Dermis microvascular lymphatic vessel endothelial cell (primary cell): ENCODE data around the gene TMEM26. TPM values are rescaled to one million over a fixed set of nuclear protein-coding genes. Genes with fewer than 3 reads are reported as not detected.

ENCODE experiments used
- total RNA-seq: library from RNA; depleted of rRNA; stranded (reverse); fragments of >200 nt; gene quantifications from 2 replicates; pipeline ENCODE4 v1.2.1, GENCODE V29; 2014

The TMEM26 gene
- total RNA-seq, 1 donor from 2014 or later = not detected

Other genes starting within 250 kb of the TMEM26 start
- gene CABCOCO1, start 209.5 kb upstream of the TMEM26 start, total RNA-seq = not detected in 2 replicates